Right cardiac atrium (tissue), 5 donors: ENCODE data around the gene GRHL3. TPM values are rescaled to one million over a fixed set of nuclear protein-coding genes. Genes with fewer than 3 reads are reported as not detected.
A peak's percentile ranks its signal among the peaks of the same experiment; 100 is the strongest.

ENCODE experiments used
- ATAC-seq, 2 donors: fragments of 200-7000 bp; cut with Tn5 transposase; one replicate each; pipeline versions ENCODE4 v1.8.0 to v1.9.1; 2020; ENCODE audit warnings: moderate library complexity in 2 of 2, mild to moderate bottlenecking in 1 of 2
- DNase-seq, 3 donors: peaks; one replicate each; pipeline ENCODE4 v3.0.0-alpha.2; 2020
- H3K27ac ChIP-seq: one replicate; pipeline ENCODE4 v1.5.1; 2013; ENCODE audit warnings: mild to moderate bottlenecking, low read length, control low read depth, moderate library complexity
- H3K27me3 ChIP-seq: one replicate; pipeline ENCODE4 v1.6.1; 2013; ENCODE audit not compliant: control insufficient read depth, insufficient read depth
- H3K4me1 ChIP-seq: one replicate; pipeline ENCODE4 v1.6.1; 2013; ENCODE audit warnings: low read length; ENCODE audit not compliant: control insufficient read depth, insufficient read depth
- H3K4me3 ChIP-seq: one replicate; pipeline ENCODE4 v1.5.1; 2013; ENCODE audit warnings: low read length, control low read depth
- H3K9me3 ChIP-seq: one replicate; pipeline ENCODE4 v1.6.1; 2013; ENCODE audit warnings: low read length; ENCODE audit not compliant: control insufficient read depth
- WGBS: extraction: QIAGEN DNeasy Blood & Tissue Kit; methylation state at CpG from one replicate; pipeline ENCODE4 v1.1.7; 2013; 5-methylcytosine and 5-hydroxymethylcytosine counted together
- intact Hi-C, 4 donors: fragments of 100-400 bp; cut with DNase I; formaldehyde crosslinking; loops; one replicate each; pipeline versions ENCODE4 v1.11.0 to v1.14.0; 2022 to 2023
- polyA plus RNA-seq: library from polyadenylated mRNA; stranded (reverse); fragments of 200-250 nt; gene quantifications from one replicate; pipeline ENCODE4 v1.2.3, GENCODE V29; 2013
- total RNA-seq, 4 donors: library from RNA; stranded (reverse); fragmentation: NEBNext Ultra II Directional; extraction: Animal tissue kit (Norgen Biotek cat#: 25700); gene quantifications; one replicate each; pipeline ENCODE4 v1.2.1, GENCODE V29; 2021
- donor health status: healthy with polysubstance abuse.
- donor health status: DM: no; HTN: yes; CAD: no.
- donor health status: DM: no; HTN: no; CAD: no.
- donor health status: DM: no; HTN: yes; CAD: no; lungs with severe emphysema.
- donor health status: DM: yes; HTN: yes; CAD: no.

Gene GRHL3
- total and polyA plus RNA-seq, 5 donors = 0.39 to 1.7 (median 0.85) TPM; not detected in 2

- H3K27me3 ChIP-seq = no peaks in the 10 kb centered on the region
- intact Hi-C loops = no loop called here
- H3K4me3 ChIP-seq = no peak overlapping the region
- no peak overlapping the region for H3K27ac ChIP-seq
- H3K9me3 ChIP-seq = no peaks in the 10 kb centered on the region
- WGBS = 91% methylated on average over 8 of the region's 8 CpGs
- ATAC-seq (no peak), DNase-seq (no peak)
- no peaks in the 10 kb centered on the region for H3K4me1 ChIP-seq
These were observed 60.7 kb downstream of the GRHL3 start for GRCh38 chr1:24379733-24380315.

- ATAC-seq (no peak), DNase-seq (no peak)
- intact Hi-C loops = no loop called here
- no peak overlapping the region for H3K27ac ChIP-seq
- no peaks in the 10 kb centered on the region for H3K27me3 ChIP-seq
- WGBS = 90% methylated on average over 5 of the region's 5 CpGs
- no peaks in the 10 kb centered on the region for H3K4me1 ChIP-seq
- H3K4me3 ChIP-seq = no peak overlapping the region
- H3K9me3 ChIP-seq = no peaks in the 10 kb centered on the region
These were observed 61.4 kb downstream of the GRHL3 start for GRCh38 chr1:24380508-24380907.

GRCh38 chr1:24381256-24381655 is 62.1 kb downstream of the GRHL3 start:
- intact Hi-C loops = no loop called here
- Histone ChIP-seq H3K9me3 (no peaks in the 10 kb centered on the region), H3K27ac (no peak overlapping the region), H3K4me3 (no peak overlapping the region), H3K4me1 (no peaks in the 10 kb centered on the region), H3K27me3 (no peaks in the 10 kb centered on the region)
- ATAC-seq = no peak
- 97% methylated on average over 2 of the region's 2 CpGs for WGBS
- DNase-seq = no peak

GRCh38 chr1:24382165-24382577 is 63.0 kb downstream of the GRHL3 start:
- Histone ChIP-seq H3K9me3 (no peaks in the 10 kb centered on the region), H3K4me1 (no peaks in the 10 kb centered on the region), H3K27me3 (no peaks in the 10 kb centered on the region), H3K27ac (no peak overlapping the region), H3K4me3 (no peak overlapping the region)
- 89% methylated on average over 8 of the region's 8 CpGs for WGBS
- ATAC-seq (no peak), DNase-seq (no peak)
- intact Hi-C loops = no loop called here

GRCh38 chr1:24383381-24383940 is 64.3 kb downstream of the GRHL3 start:
- Histone ChIP-seq H3K9me3 (no peaks in the 10 kb centered on the region), H3K27ac (no peak overlapping the region), H3K4me1 (no peaks in the 10 kb centered on the region), H3K4me3 (no peak overlapping the region), H3K27me3 (no peaks in the 10 kb centered on the region)
- DNase-seq (no peak), ATAC-seq (no peak)
- intact Hi-C loops = no loop called here
- 83% methylated on average over 2 of the region's 2 CpGs for WGBS

- DNase-seq = peak in 2 of 3 donors; percentile 50 to 55
- intact Hi-C loops = no loop called here
- 70% methylated on average over 13 of the region's 13 CpGs for WGBS
- H3K27ac ChIP-seq = peak overlapping the region; percentile 10
- no peaks in the 10 kb centered on the region for H3K9me3 ChIP-seq
- no peak overlapping the region for H3K4me3 ChIP-seq
- no peaks in the 10 kb centered on the region for H3K27me3 ChIP-seq
- ATAC-seq = peak; percentile 60 to 93
- no peaks in the 10 kb centered on the region for H3K4me1 ChIP-seq
These were observed 65.3 kb downstream of the GRHL3 start for GRCh38 chr1:24384251-24385090.

- DNase-seq = no peak
- H3K27ac ChIP-seq = no peak overlapping the region
- H3K27me3 ChIP-seq = no peaks in the 10 kb centered on the region
- H3K4me1 ChIP-seq = no peaks in the 10 kb centered on the region
- 81% methylated on average over 12 of the region's 12 CpGs for WGBS
- no peak overlapping the region for H3K4me3 ChIP-seq
- intact Hi-C loops = no loop called here
- no peaks in the 10 kb centered on the region for H3K9me3 ChIP-seq
- ATAC-seq = no peak
These were observed 66.2 kb downstream of the GRHL3 start for GRCh38 chr1:24385160-24385940.

- H3K4me1 ChIP-seq = no peaks in the 10 kb centered on the region
- H3K27ac ChIP-seq = no peak overlapping the region
- no peaks in the 10 kb centered on the region for H3K9me3 ChIP-seq
- no peaks in the 10 kb centered on the region for H3K27me3 ChIP-seq
- ATAC-seq = no peak
- no peak for DNase-seq
- WGBS = 77% methylated on average over 9 of the region's 9 CpGs
- intact Hi-C loops = no loop called here
- no peak overlapping the region for H3K4me3 ChIP-seq
These were observed 67.1 kb downstream of the GRHL3 start for GRCh38 chr1:24386241-24386640.

- DNase-seq (no peak), ATAC-seq (no peak)
- intact Hi-C loops = no loop called here
- H3K9me3 ChIP-seq = no peaks in the 10 kb centered on the region
- no peak overlapping the region for H3K27ac ChIP-seq
- no peaks in the 10 kb centered on the region for H3K27me3 ChIP-seq
- 90% methylated on average over 11 of the region's 11 CpGs for WGBS
- peaks cover 2% of the 10 kb centered on the region for H3K4me1 ChIP-seq
- H3K4me3 ChIP-seq = no peak overlapping the region
These were observed 67.8 kb downstream of the GRHL3 start for GRCh38 chr1:24386931-24387330.

GRCh38 chr1:24387636-24388175 is 68.5 kb downstream of the GRHL3 start:
- DNase-seq (no peak), ATAC-seq (no peak)
- WGBS = 75% methylated on average over 1 of the region's 1 CpG
- no peaks in the 10 kb centered on the region for H3K27me3 ChIP-seq
- intact Hi-C loops = no loop called here
- H3K4me1 ChIP-seq = peaks cover 6% of the 10 kb centered on the region
- no peaks in the 10 kb centered on the region for H3K9me3 ChIP-seq
- H3K4me3 ChIP-seq = no peak overlapping the region
- no peak overlapping the region for H3K27ac ChIP-seq
